A673 (cell line): Measurements from ENCODE around the gene KRT37.

ENCODE experiments used
- EZH2 ChIP-seq: fragments of 200-600 bp; sonication (generic); IDR thresholded peaks from 2 replicates; pipeline ENCODE4 v1.6.1; 2017; ENCODE audit warnings: borderline replicate concordance, low read depth, mild to moderate bottlenecking, mixed read lengths, antibody characterized with exemption, low read length; ENCODE audit not compliant: poor library complexity, severe bottlenecking
- TF ChIP-seq, protein P1 (sequence below): fragments of 300-800, 200-600 bp; sonication (generic); conservative IDR thresholded peaks from 2 replicates; pipeline ENCODE4 v1.5.1; 2017; ENCODE audit warnings: low read depth, mild to moderate bottlenecking, antibody characterized with exemption, low read length, moderate library complexity, mixed read lengths

DNA sequence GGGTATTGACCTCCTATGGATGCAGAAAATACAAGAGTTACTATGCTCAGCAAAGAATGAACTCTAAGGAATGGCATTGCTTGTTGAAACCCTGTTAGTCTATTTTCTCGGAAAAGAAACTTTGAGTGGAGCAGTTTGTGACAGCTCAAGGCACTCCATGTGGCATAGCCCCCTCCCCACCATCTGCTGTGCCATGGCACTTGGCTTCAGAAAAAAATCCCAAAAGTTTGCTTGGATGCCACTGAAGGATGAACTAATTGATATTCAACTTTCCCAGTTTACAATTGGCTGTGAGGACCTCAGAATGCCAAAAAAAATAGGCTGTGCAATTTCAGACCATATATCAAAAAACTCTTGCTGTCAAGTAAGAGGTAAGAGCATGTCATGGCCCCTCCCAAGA, 28.8 kb downstream of the KRT37 start:
- TF ChIP-seq, protein P1, sequence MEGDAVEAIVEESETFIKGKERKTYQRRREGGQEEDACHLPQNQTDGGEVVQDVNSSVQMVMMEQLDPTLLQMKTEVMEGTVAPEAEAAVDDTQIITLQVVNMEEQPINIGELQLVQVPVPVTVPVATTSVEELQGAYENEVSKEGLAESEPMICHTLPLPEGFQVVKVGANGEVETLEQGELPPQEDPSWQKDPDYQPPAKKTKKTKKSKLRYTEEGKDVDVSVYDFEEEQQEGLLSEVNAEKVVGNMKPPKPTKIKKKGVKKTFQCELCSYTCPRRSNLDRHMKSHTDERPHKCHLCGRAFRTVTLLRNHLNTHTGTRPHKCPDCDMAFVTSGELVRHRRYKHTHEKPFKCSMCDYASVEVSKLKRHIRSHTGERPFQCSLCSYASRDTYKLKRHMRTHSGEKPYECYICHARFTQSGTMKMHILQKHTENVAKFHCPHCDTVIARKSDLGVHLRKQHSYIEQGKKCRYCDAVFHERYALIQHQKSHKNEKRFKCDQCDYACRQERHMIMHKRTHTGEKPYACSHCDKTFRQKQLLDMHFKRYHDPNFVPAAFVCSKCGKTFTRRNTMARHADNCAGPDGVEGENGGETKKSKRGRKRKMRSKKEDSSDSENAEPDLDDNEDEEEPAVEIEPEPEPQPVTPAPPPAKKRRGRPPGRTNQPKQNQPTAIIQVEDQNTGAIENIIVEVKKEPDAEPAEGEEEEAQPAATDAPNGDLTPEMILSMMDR, result no peak
- TF ChIP-seq EZH2, result no peak
